H1 (cell line): ENCODE results near the gene KCTD3. TPM values are rescaled to one million over a fixed set of nuclear protein-coding genes. Genes with fewer than 3 reads are reported as not detected.

Experiments used
- CTCF ChIA-PET: fragments of 300-600 bp; sonication (Branson Sonifier 250); formaldehyde crosslinking; loops from one replicate; lab custom pipeline; 2021; ENCODE audit not compliant: partially characterized antibody; lab: Charles Lee
- POLR2A ChIA-PET: fragments of 300-600 bp; sonication (Branson Sonifier 250); formaldehyde crosslinking; loops from one replicate; lab custom pipeline; 2021; ENCODE audit warnings: inconsistent platforms; ENCODE audit not compliant: partially characterized antibody; lab: Charles Lee
- DNase-seq, 2 experiments: peaks; one replicate each; pipeline versions ENCODE4 v3.0.0 to v3.0.0-alpha.2; 2010 to 2022; ENCODE audit warnings: low spot score in 2 of 2, low read depth in 1 of 2, mixed read lengths in 1 of 2
- FAIRE-seq: peaks from 2 replicates; lab custom pipeline; 2011; peaks lifted over from hg19 to GRCh38; lab: Jason Lieb, UNC
- H2AFZ ChIP-seq: 2 replicates; pipeline ENCODE4 v1.8.1; 2012; ENCODE audit warnings: low read length, inconsistent platforms
- H2AK5ac ChIP-seq: 2 replicates; pipeline ENCODE4 v1.6.1; 2013; ENCODE audit warnings: low read depth, low read length
- H2BK120ac ChIP-seq: replicated peaks from 2 replicates; pipeline ENCODE3; 2013; ENCODE audit warnings: low read depth, low read length, inconsistent platforms
- H2BK12ac ChIP-seq: 2 replicates; pipeline ENCODE4 v1.6.1; 2013; ENCODE audit warnings: low read depth, low read length
- H2BK15ac ChIP-seq: 2 replicates; pipeline ENCODE4 v1.6.1; 2013; ENCODE audit warnings: low read length
- H2BK20ac ChIP-seq: 2 replicates; pipeline ENCODE4 v1.6.1; 2013; ENCODE audit warnings: low read length
- H2BK5ac ChIP-seq: 2 replicates; pipeline ENCODE4 v1.6.1; 2013; ENCODE audit warnings: low read depth, low read length
- H3K14ac ChIP-seq: 2 replicates; pipeline ENCODE4 v1.6.1; 2013; ENCODE audit warnings: inconsistent platforms; ENCODE audit not compliant: insufficient read length
- H3K18ac ChIP-seq: 2 replicates; pipeline ENCODE4 v1.6.1; 2013; ENCODE audit warnings: low read length; ENCODE audit errors: extremely low read depth
- H3K23ac ChIP-seq: 2 replicates; pipeline ENCODE4 v1.6.1; 2013; ENCODE audit warnings: inconsistent platforms; ENCODE audit not compliant: insufficient read length
- H3K23me2 ChIP-seq: 2 replicates; pipeline ENCODE4 v1.6.1; 2013; ENCODE audit warnings: low read depth, low read length
- H3K27ac ChIP-seq: 2 replicates; pipeline ENCODE4 v1.6.1; 2011; ENCODE audit warnings: low read depth, low read length, inconsistent platforms
- H3K27me3 ChIP-seq, 4 experiments: replicated peaks in 1 of 4; 1 replicate in 1 of 4; 2 replicates in 3 of 4; pipeline versions ENCODE4 v1.6.1 to v1.8.1; 2011 to 2013; ENCODE audit warnings: low read length in 3 of 4, mild to moderate bottlenecking in 3 of 4, inconsistent platforms in 2 of 4, mixed read lengths in 2 of 4, moderate library complexity in 1 of 4; ENCODE audit not compliant: control insufficient read depth in 3 of 4, insufficient read depth in 3 of 4; ENCODE audit errors: extremely low read depth in 1 of 4
- H3K36me3 ChIP-seq, 4 experiments: 2 replicates each; pipeline versions ENCODE4 v1.6.1 to v1.8.1; 2011 to 2013; ENCODE audit warnings: mild to moderate bottlenecking in 4 of 4, low read length in 3 of 4, moderate library complexity in 2 of 4, control low read depth in 1 of 4, inconsistent platforms in 1 of 4; ENCODE audit not compliant: insufficient read depth in 4 of 4, control insufficient read depth in 2 of 4
- H3K4ac ChIP-seq: replicated peaks from 2 replicates; pipeline ENCODE3; 2013; ENCODE audit warnings: low read length, low read depth, mixed read lengths, inconsistent platforms; ENCODE audit not compliant: insufficient read length
- H3K4me1 ChIP-seq, 4 experiments: replicated peaks in 1 of 4; 1 replicate in 1 of 4; 2 replicates in 3 of 4; pipeline versions ENCODE4 v1.6.1 to v1.8.1; 2011 to 2013; ENCODE audit warnings: low read length in 3 of 4, inconsistent platforms in 2 of 4, mixed read lengths in 1 of 4; ENCODE audit not compliant: insufficient read depth in 4 of 4, control insufficient read depth in 3 of 4
- H3K4me2 ChIP-seq, 2 experiments: 2 replicates each; pipeline versions ENCODE4 v1.6.1 to v1.8.1; 2011 to 2013; ENCODE audit warnings: low read depth in 2 of 2, low read length in 2 of 2, control low read depth in 1 of 2, inconsistent platforms in 1 of 2, mild to moderate bottlenecking in 1 of 2; ENCODE audit not compliant: insufficient read depth in 1 of 2
- H3K4me3 ChIP-seq, 4 experiments: fragments of 200-600, 300-600 bp in 1 of 4; sonication (generic), shearing (Covaris generic), sonication (Bioruptor Twin) in 1 of 4; 2 replicates each; pipeline versions ENCODE4 v1.5.1 to v1.8.1; 2011 to 2016; ENCODE audit warnings: low read length in 4 of 4, low read depth in 3 of 4, control low read depth in 2 of 4, inconsistent platforms in 2 of 4, mild to moderate bottlenecking in 2 of 4, mixed read lengths in 1 of 4, moderate library complexity in 1 of 4; ENCODE audit not compliant: insufficient read depth in 2 of 4; ENCODE audit errors: extremely low read depth in 1 of 4
- H3K56ac ChIP-seq: replicated peaks from 2 replicates; pipeline ENCODE3; 2013; ENCODE audit warnings: low read depth, mild to moderate bottlenecking, mixed read lengths, low read length, inconsistent platforms; ENCODE audit not compliant: insufficient read length
- H3K79me1 ChIP-seq: 2 replicates; pipeline ENCODE4 v1.6.1; 2013; ENCODE audit warnings: low read depth, low read length, control low read depth
- H3K79me2 ChIP-seq, 2 experiments: 2 replicates each; pipeline versions ENCODE4 v1.6.1 to v1.8.1; 2012 to 2013; ENCODE audit warnings: low read length in 2 of 2, mild to moderate bottlenecking in 2 of 2, inconsistent platforms in 1 of 2; ENCODE audit not compliant: insufficient read depth in 2 of 2, control insufficient read depth in 1 of 2
- H3K9ac ChIP-seq, 4 experiments: replicated peaks in 1 of 4; 1 replicate in 1 of 4; 2 replicates in 3 of 4; pipeline versions ENCODE4 v1.6.1 to v1.8.1; 2011 to 2013; ENCODE audit warnings: low read depth in 3 of 4, low read length in 3 of 4, control low read depth in 2 of 4, mild to moderate bottlenecking in 2 of 4, moderate library complexity in 2 of 4, inconsistent platforms in 1 of 4; ENCODE audit errors: extremely low read depth in 1 of 4
- H3K9me3 ChIP-seq, 2 experiments: 2 replicates each; pipeline versions ENCODE4 v1.6.1 to v1.8.1; 2012 to 2013; ENCODE audit warnings: mild to moderate bottlenecking in 2 of 2, moderate library complexity in 2 of 2, control low read depth in 1 of 2, inconsistent platforms in 1 of 2, low read depth in 1 of 2, low read length in 1 of 2, mixed read lengths in 1 of 2; ENCODE audit not compliant: insufficient read depth in 2 of 2
- H4K20me1 ChIP-seq, 2 experiments: replicated peaks in 1 of 2; 2 replicates each; pipeline versions ENCODE3 to v1.8.1; 2011 to 2013; ENCODE audit warnings: inconsistent platforms in 2 of 2, low read length in 2 of 2, mild to moderate bottlenecking in 1 of 2; ENCODE audit not compliant: insufficient read depth in 2 of 2, control insufficient read depth in 1 of 2
- H4K5ac ChIP-seq: 2 replicates; pipeline ENCODE4 v1.6.1; 2013; ENCODE audit warnings: low read length, low read depth, mixed read lengths, inconsistent platforms; ENCODE audit not compliant: insufficient read length
- H4K8ac ChIP-seq: 2 replicates; pipeline ENCODE4 v1.8.0; 2013; ENCODE audit warnings: mild to moderate bottlenecking, moderate library complexity, low read length, inconsistent platforms; ENCODE audit not compliant: insufficient read depth; ENCODE audit errors: extremely low read depth
- H4K91ac ChIP-seq: replicated peaks from 2 replicates; pipeline ENCODE3; 2013; ENCODE audit warnings: low read length, mixed read lengths, inconsistent platforms; ENCODE audit not compliant: insufficient read length
- BCL11A ChIP-seq, 2 experiments: IDR thresholded peaks; one replicate each; pipeline ENCODE4 v1.6.1; 2011; ENCODE audit warnings: low read depth in 2 of 2, low read length in 2 of 2, mild to moderate bottlenecking in 2 of 2
- CEBPB ChIP-seq: IDR thresholded peaks from 2 replicates; pipeline ENCODE4 v1.6.1; 2012; ENCODE audit warnings: low read depth, low read length
- HDAC2 ChIP-seq, 2 experiments: fragments of 300-600 bp in 1 of 2; sonication (generic) in 1 of 2; IDR thresholded peaks; 2 replicates each; pipeline ENCODE4 v1.6.1; 2011 to 2012; ENCODE audit warnings: low read depth in 2 of 2, low read length in 2 of 2, mild to moderate bottlenecking in 2 of 2, moderate library complexity in 2 of 2, borderline replicate concordance in 1 of 2, inconsistent platforms in 1 of 2
- KDM1A ChIP-seq: fragments of 200-600, 300-600 bp; sonication (generic); IDR thresholded peaks from 2 replicates; pipeline ENCODE4 v1.7.1; 2016; ENCODE audit warnings: mild to moderate bottlenecking, low read length, borderline replicate concordance
- SP4 ChIP-seq: IDR thresholded peaks from 2 replicates; pipeline ENCODE4 v1.6.1; 2012; ENCODE audit warnings: low read length, inconsistent platforms
- SRF ChIP-seq: IDR thresholded peaks from 2 replicates; pipeline ENCODE4 v1.6.1; 2011; ENCODE audit warnings: mild to moderate bottlenecking, low read depth, low read length, moderate library complexity
- WGBS, 2 experiments: shearing (Covaris generic) in 1 of 2; methylation state at CpG; one replicate each; pipeline versions ENCODE4 v1.1.6 to v1.1.7; 2013 to 2015; ENCODE audit warnings: low lambda C conversion rate in 2 of 2, mixed read lengths in 2 of 2, inconsistent platforms in 1 of 2, low coverage in 1 of 2, missing lambda C conversion rate in 1 of 2; ENCODE audit not compliant: insufficient replicate concordance in 2 of 2, insufficient coverage in 1 of 2, insufficient read length in 1 of 2; ENCODE audit errors: extremely low coverage in 1 of 2, missing lambda C conversion rate in 1 of 2; 5-methylcytosine and 5-hydroxymethylcytosine counted together
- polyA plus RNA-seq, 7 experiments: library from polyadenylated mRNA; depleted of rRNA in 3 of 7; stranded (reverse) in 5 of 7; unstranded in 2 of 7; fragments of >200 nt in 5 of 7; fragments of 200-250 nt in 2 of 7; gene quantifications; 1 replicate in 5 of 7; 2 replicates in 1 of 7; 4 replicates in 1 of 7; pipeline versions ENCODE4 v1.2.1 to v1.2.3, GENCODE V29; 2011 to 2013; ENCODE audit warnings: missing spikeins in 2 of 7, mixed read lengths in 2 of 7
- total RNA-seq: library from RNA; stranded (reverse); fragmentation: NEBNext Ultra II Directional; extraction: Animal tissue kit (Norgen Biotek cat#: 25700); gene quantifications from 2 replicates; pipeline ENCODE4 v1.2.1, GENCODE V29; 2021

The KCTD3 gene
- total and polyA plus RNA-seq, 2 of the 8 experiments (the other 6 are each of a cell fraction or from before 2014, with no cell fraction given) = 43.0 to 55.6 TPM

DNA sequence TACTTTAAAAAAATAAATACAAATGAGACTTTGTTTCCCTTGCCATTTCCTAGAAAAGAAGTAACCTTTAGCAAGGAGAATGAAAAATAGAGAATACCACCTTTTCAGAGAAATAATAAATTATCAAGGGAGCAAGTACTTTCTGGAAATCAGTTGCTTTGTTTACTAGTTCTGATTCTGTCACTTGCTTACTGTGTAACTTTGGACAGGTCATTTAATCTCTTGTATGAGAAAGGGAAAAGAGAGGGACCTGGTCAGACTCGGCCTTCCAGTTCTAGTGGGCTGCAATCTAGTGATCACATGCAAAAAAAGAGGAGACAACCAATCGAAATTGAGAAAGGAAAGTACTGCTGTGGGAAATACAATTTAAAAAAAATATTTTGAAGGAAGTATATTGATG lies 34.2 kb downstream of the KCTD3 start:
- Histone ChIP-seq H3K4me3 (no peak overlapping the region), H2BK15ac (no peak overlapping the region), H3K56ac (no peak overlapping the region), H3K14ac (no peak overlapping the region), H2BK12ac (no peak overlapping the region), H4K20me1 (no peaks in the 10 kb centered on the region), H3K18ac (no peak overlapping the region), H3K4me2 (no peak overlapping the region), H3K23me2 (no peaks in the 10 kb centered on the region), H2BK5ac (no peak overlapping the region), H2AK5ac (no peak overlapping the region), H3K4ac (no peak overlapping the region), H2BK20ac (no peak overlapping the region), H3K79me1 (no peaks in the 10 kb centered on the region), H3K27me3 (no peaks in the 10 kb centered on the region), H3K27ac (no peak overlapping the region), H4K8ac (no peak overlapping the region), H2BK120ac (no peak overlapping the region), H3K36me3 (peaks cover 0 to 29% (median 1%) of the 10 kb centered on the region in 4 experiments; a peak in 4 of 8 replicates), H3K23ac (no peak overlapping the region), H3K9me3 (no peaks in the 10 kb centered on the region), H3K79me2 (no peaks in the 10 kb centered on the region), H3K9ac (no peak overlapping the region), H2AFZ (no peak overlapping the region), H4K91ac (no peak overlapping the region), H3K4me1 (peaks cover 0 to 3% (median 1%) of the 10 kb centered on the region in 4 experiments; a peak in 4 of 7 replicates), H4K5ac (no peak overlapping the region)
- TF ChIP-seq CEBPB (no peak), HDAC2 (IDR thresholded peaks at IDR 0.05; ENCODE audit: borderline replicate concordance in 1 of 2, low read depth in 2 of 2, low read length in 2 of 2) (no peak), KDM1A (no peak), BCL11A (IDR thresholded peaks at IDR 0.05; ENCODE audit: low read depth in 2 of 2, low read length in 2 of 2) (no peak), SP4 (no peak), SRF (no peak)
- DNase-seq (no peak), FAIRE-seq (no peak)
- CTCF ChIA-PET = no interaction called here
- POLR2A ChIA-PET = interaction anchor here (2.1 kb wide), 1 partner anchor 13 kb away, joined by 5 read pairs; no protein-coding TSS in a partner anchor
- WGBS, 2 experiments = 85% methylated on average over 2 of the region's 2 CpGs; no CpG with 5 or more reads in 1 of the 2 experiments
